Endodermal cell (in vitro differentiated cells): ENCODE data around the gene FAM117A. TPM values are rescaled to one million over a fixed set of nuclear protein-coding genes. Genes with fewer than 3 reads are reported as not detected.

Experiments used
- DNase-seq: peaks from one replicate; pipeline ENCODE4 v3.0.0-alpha.2; 2017
- H3K27ac ChIP-seq: 2 replicates; pipeline ENCODE4 v1.5.1; 2013; ENCODE audit warnings: mild to moderate bottlenecking, low read depth, low read length, moderate library complexity
- H3K27me3 ChIP-seq: 2 replicates; pipeline ENCODE4 v1.6.1; 2013; ENCODE audit warnings: mild to moderate bottlenecking, low read length, moderate library complexity; ENCODE audit not compliant: insufficient read depth, control insufficient read depth, poor library complexity, severe bottlenecking
- H3K36me3 ChIP-seq: 2 replicates; pipeline ENCODE4 v1.7.0; 2013; ENCODE audit warnings: mild to moderate bottlenecking, low read length, moderate library complexity; ENCODE audit not compliant: control insufficient read depth, insufficient read depth
- H3K4me1 ChIP-seq: one replicate; pipeline ENCODE4 v1.7.0; 2013; ENCODE audit warnings: low read length; ENCODE audit not compliant: control insufficient read depth, insufficient read depth
- H3K4me3 ChIP-seq: 2 replicates; pipeline ENCODE4 v1.5.1; 2013; ENCODE audit warnings: mild to moderate bottlenecking, low read length, moderate library complexity
- H3K9ac ChIP-seq: 2 replicates; pipeline ENCODE4 v1.6.1; 2013; ENCODE audit warnings: mild to moderate bottlenecking, low read length, moderate library complexity; ENCODE audit not compliant: poor library complexity, severe bottlenecking; ENCODE audit errors: extremely low read depth
- H3K9me3 ChIP-seq: 2 replicates; pipeline ENCODE4 v1.6.1; 2013; ENCODE audit warnings: mild to moderate bottlenecking, low read length, moderate library complexity; ENCODE audit not compliant: control insufficient read depth
- H3K27ac Mint-ChIP-seq: 2 replicates; pipeline ENCODE4 v1.8.0; 2020; ENCODE audit warnings: mixed read lengths
- H3K27me3 Mint-ChIP-seq: 2 replicates; pipeline ENCODE4 v1.8.0; 2021; ENCODE audit warnings: mild to moderate bottlenecking, mixed read lengths; ENCODE audit not compliant: insufficient read depth
- H3K36me3 Mint-ChIP-seq: 2 replicates; pipeline ENCODE4 v1.8.0; 2020; ENCODE audit warnings: low read depth, mixed read lengths
- H3K4me1 Mint-ChIP-seq: 2 replicates; pipeline ENCODE4 v1.8.0; 2020; ENCODE audit warnings: mixed read lengths
- H3K4me3 Mint-ChIP-seq: 2 replicates; pipeline ENCODE4 v1.8.0; 2020; ENCODE audit warnings: mild to moderate bottlenecking, moderate library complexity, mixed read lengths
- H3K9me3 Mint-ChIP-seq: 2 replicates; pipeline ENCODE4 v1.8.0; 2020; ENCODE audit warnings: mild to moderate bottlenecking, mixed read lengths
- CTCF ChIP-seq: fragments of 200-600 bp; sonication (generic); conservative IDR thresholded peaks from 2 replicates; pipeline ENCODE4 v1.5.0; 2021; ENCODE audit warnings: antibody characterized with exemption, mild to moderate bottlenecking
- WGBS, 2 experiments: methylation state at CpG; one replicate each; pipeline versions ENCODE4 v1.1.5 to v1.1.7; 2013; ENCODE audit warnings: missing lambda C conversion rate in 2 of 2, mixed read lengths in 1 of 2; ENCODE audit not compliant: insufficient coverage in 1 of 2, insufficient read length in 1 of 2; 5-methylcytosine and 5-hydroxymethylcytosine counted together
- long read RNA-seq, 4 experiments: library from polyadenylated mRNA in 2 of 4; library from RNA in 1 of 4; library from capped mRNA in 1 of 4; stranded (forward) in 3 of 4; unstranded in 1 of 4; transcript quantifications; one replicate each; pipeline ENCODE4 v2.0.0, GENCODE V29; 2020 to 2021; ENCODE audit warnings: inconsistent platforms in 1 of 4
- polyA plus RNA-seq, 2 experiments: library from polyadenylated mRNA; stranded (reverse); fragments of 50-300 nt; gene quantifications; one replicate each; pipeline ENCODE4 v1.2.3, GENCODE V29; 2013
- total RNA-seq, 2 donors: library from RNA; stranded (reverse); fragmentation: NEBNext Ultra II Directional in 1 of 2; extraction: Animal tissue kit (Norgen Biotek cat#: 25700) in 1 of 2; gene quantifications; 2 replicates in 1 of 2; 3 replicates in 1 of 2; pipeline ENCODE4 v1.2.1, GENCODE V29; 2021

The FAM117A gene
- total RNA-seq: 10 to 100 TPM; 15.4 to 16.8 TPM
- polyA plus RNA-seq (2013, experiment 1 of 2): 23.3 TPM
- polyA plus RNA-seq (2013, experiment 2 of 2): 20.1 TPM
- long read RNA-seq, experiment 1, partial matches to known transcripts: 2 of 10 reads
- long read RNA-seq, experiment 1, other reads (novel, unspliced or antisense): 4 of 10 reads
- long read RNA-seq, experiment 2, transcript FAM117A-201 (8 exons, 2,365 nt): major isoform, 20 of 29 reads
- long read RNA-seq, experiment 2, partial matches to known transcripts: 3 of 29 reads
- long read RNA-seq, experiment 2, other reads (novel, unspliced or antisense): 6 of 29 reads
- long read RNA-seq, experiment 3, partial matches to known transcripts: 5 of 8 reads
- long read RNA-seq, experiment 3, other reads (novel, unspliced or antisense): 2 of 8 reads
- long read RNA-seq, experiment 4: 0 reads

GRCh38 chr17:49763735-49764558 lies at the start of gene FAM117A:
Gene FAM117A (minus strand): TSS chr17:49764131. CDS start chr17:49764087, 44 bp downstream.
- Mint-ChIP-seq H3K4me3 (peak within 1 kb of the TSS; percentile 91), H3K27ac (peak within 1 kb of the TSS; percentile 75), H3K4me1 (peaks cover 29% of the 10 kb centered on the region), H3K9me3 (no peaks in the 10 kb centered on the region), H3K27me3 (peaks cover 26% of the 10 kb centered on the region), H3K36me3 (peaks cover under 1% of the 10 kb centered on the region)
- Histone ChIP-seq H3K9me3 (no peaks in the 10 kb centered on the region), H3K27me3 (peaks cover 22% of the 10 kb centered on the region), H3K36me3 (no peaks in the 10 kb centered on the region), H3K9ac (peak within 1 kb of the TSS; percentile 28), H3K27ac (no peak within 1 kb of the TSS), H3K4me3 (peak within 1 kb of the TSS; percentile 77), H3K4me1 (peaks cover 3% of the 10 kb centered on the region)
- DNase-seq: peak; percentile 100
- TF ChIP-seq CTCF: no peak
- 0% methylated on average over 9 to 50 of the region's 53 CpGs for WGBS, 2 experiments

GRCh38 chr17:49809056-49809455 lies 45.1 kb upstream of the FAM117A start:
- H3K27ac ChIP-seq: no peak overlapping the region
- no peak overlapping the region for H3K9ac ChIP-seq

More at GRCh38 chr17:49809056-49809455, 45.1 kb upstream of the FAM117A start:
- TF ChIP-seq CTCF: no peak
- peaks cover 18% of the 10 kb centered on the region for H3K4me1 Mint-ChIP-seq
- Histone ChIP-seq H3K27me3 (no peaks in the 10 kb centered on the region), H3K4me1 (peaks cover 6% of the 10 kb centered on the region), H3K36me3 (peaks cover 80% of the 10 kb centered on the region), H3K4me3 (no peak overlapping the region), H3K9me3 (no peaks in the 10 kb centered on the region)
- no peak overlapping the region for H3K4me3 Mint-ChIP-seq
- H3K9me3 Mint-ChIP-seq: no peaks in the 10 kb centered on the region
- WGBS, 2 experiments: 76 to 84% methylated on average over 3 to 4 of the region's 4 CpGs
- H3K27ac Mint-ChIP-seq: peak overlapping the region; percentile 17
- H3K36me3 Mint-ChIP-seq: peaks cover 44% of the 10 kb centered on the region
- H3K27me3 Mint-ChIP-seq: no peaks in the 10 kb centered on the region
- DNase-seq: no peak
